HepG2 (cell line): ENCODE measurements around the gene QSER1.

ENCODE experiments used
- CBX2 ChIP-seq, 2 experiments: fragments of 200-600 bp in 1 of 2; sonication (generic); formaldehyde crosslinking in 1 of 2; IDR thresholded peaks; 2 replicates each; pipeline versions ENCODE4 v1.7.0 to v1.8.1; 2018 to 2022; ENCODE audit warnings: low read depth in 2 of 2, low read length in 1 of 2, mild to moderate bottlenecking in 1 of 2, missing genetic modification reagents in 1 of 2
- EZH2 ChIP-seq: conservative IDR thresholded peaks from 2 replicates; pipeline ENCODE4 v1.6.1; 2012; ENCODE audit warnings: mild to moderate bottlenecking, low read depth, low read length, moderate library complexity
- FOXM1 ChIP-seq: sonication (generic); formaldehyde crosslinking; IDR thresholded peaks from 2 replicates; pipeline ENCODE4 v1.5.0; 2020; ENCODE audit warnings: missing genetic modification reagents
- JUN ChIP-seq: sonication (generic); formaldehyde crosslinking; IDR thresholded peaks from 2 replicates; pipeline ENCODE4 v1.4.0; 2020; ENCODE audit warnings: mild to moderate bottlenecking, missing genetic modification reagents
- ZNF274 ChIP-seq: sonication (generic); formaldehyde crosslinking; IDR thresholded peaks from 2 replicates; pipeline ENCODE4 v1.5.1; 2020; ENCODE audit warnings: mild to moderate bottlenecking, missing genetic modification reagents

DNA sequence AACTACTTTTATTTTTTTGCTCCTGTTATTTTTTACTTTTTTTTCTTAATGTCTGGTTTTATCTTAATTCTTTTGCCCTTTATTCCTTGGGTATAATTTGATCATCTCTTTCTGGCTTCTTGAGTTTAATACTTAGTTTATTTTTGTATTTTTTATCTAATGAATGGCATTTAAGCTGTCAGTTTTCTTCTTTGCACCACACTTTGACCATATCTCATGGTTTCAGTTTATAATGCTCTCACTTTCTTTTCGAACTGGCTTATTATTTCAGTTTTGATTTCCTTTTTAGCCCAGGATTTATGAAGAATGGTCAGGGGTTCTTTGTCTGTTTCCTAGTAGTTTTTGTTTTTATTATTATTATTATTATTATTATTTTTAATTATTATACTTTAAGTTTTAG, 48.3 kb downstream of the QSER1 start:
- TF ChIP-seq EZH2 = no peak
- no peak for TF ChIP-seq CBX2 (IDR thresholded peaks at IDR 0.05; ENCODE audit: low read depth, low read length)
- no peak for TF ChIP-seq CBX2 (CRISPR knock-in tag; IDR thresholded peaks at IDR 0.05; ENCODE audit: low read depth)
- no peak for TF ChIP-seq JUN (CRISPR knock-in tag)
- no peak for TF ChIP-seq ZNF274
- TF ChIP-seq FOXM1 (CRISPR knock-in tag) = no peak
